Measurements from ENCODE around the gene PPME1.
A peak's percentile ranks its signal among the peaks of the same experiment; 100 is the strongest.

PPME1 gene

DNA sequence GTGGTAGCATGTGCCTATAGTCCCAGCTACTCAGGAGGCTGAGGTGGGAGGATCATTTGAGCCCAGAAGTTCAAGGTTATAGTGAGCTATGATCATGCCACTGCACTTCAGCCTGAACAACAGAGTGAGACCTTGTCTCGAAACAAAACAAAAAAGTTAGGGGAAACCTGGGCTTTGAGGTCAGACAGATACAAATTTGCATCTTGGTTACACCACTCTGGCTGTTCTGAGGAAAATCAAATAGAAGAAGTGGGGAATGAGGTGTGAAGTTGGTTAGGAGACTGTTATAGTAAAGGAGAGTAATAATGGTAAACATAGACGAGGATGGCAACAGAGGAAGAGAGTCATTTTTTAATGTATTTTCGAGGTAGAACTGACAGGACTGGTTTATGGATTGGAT, 62.6 kb downstream of the PPME1 start:
- DNase-seq = no peak

DNA sequence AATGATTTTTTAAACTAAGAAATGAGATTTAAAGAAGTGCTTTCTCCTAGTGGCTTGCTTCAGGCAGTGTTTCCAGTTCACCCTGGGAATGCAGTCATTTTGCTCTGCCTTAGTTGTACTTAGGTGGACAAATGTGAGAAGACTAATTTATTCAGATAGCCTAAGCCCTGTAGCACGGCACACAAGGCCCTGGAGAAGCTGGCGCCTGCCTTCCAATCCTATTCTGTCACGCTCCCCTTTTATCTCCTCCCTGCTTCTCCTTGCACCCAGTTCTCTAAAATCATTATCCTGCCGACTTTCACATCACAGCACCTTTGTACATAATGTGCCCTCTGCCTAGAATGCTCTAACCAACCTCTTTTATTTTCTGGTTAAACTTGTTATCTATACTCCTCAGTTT, 64.0 kb downstream of the PPME1 start:
- no peak for DNase-seq

DNA sequence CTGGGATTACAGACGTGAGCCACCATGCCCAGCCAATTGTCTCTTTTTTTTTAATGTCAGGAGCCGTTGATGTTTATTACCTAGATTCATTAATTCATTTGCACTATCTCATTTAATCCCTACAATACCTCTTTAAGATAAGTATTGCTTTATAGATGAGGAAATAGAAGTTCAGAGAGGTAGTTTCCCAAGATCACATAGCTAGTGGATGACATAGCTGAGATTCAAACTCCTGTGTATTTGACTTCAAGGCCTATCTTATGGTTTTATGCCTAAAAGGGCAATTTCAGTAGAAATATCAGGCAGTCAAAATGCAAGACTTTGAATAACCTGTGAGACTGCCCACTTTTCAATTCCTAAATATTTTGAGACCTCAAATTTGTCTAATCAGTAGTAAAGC, 66.5 kb downstream of the PPME1 start:
- no peak for DNase-seq

DNA sequence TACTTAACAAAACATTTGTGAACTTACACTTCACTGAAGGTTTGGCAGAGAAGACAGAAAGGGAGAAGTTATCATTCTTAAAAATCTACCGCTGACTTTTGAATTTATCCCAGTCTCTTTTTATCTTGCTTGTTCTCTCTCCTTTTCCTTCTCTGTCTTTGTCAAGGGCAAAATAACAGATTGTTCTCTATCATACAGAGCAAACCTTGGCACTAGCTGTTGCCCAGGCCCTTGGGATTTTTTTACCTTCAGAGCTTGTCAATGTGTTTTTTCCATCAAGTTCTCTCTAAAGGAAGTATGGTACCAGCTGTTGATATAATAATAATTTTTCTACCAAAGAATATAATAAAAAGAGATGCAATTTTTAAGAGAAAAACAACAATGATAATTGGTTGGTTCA, 67.2 kb downstream of the PPME1 start:
- no peak for DNase-seq

DNA sequence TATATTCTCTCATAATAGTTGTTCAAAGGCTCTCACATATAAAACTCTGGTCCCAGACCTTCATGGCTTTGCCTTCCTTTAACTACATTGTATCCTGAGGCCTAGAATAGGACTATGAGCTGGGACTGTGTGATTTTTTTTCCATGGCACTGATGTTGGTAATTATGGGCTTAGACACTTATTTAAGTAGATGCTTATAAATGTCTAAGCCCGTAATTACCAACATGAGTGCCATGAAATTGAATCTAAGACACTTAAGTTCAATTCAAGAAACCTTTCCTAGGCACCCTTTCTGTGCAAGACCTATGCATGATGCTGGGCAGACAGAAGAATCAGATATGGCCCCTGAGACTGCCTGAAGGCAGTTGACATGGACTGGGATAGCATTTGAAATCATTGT, 77.4 kb downstream of the PPME1 start:
- no peak for DNase-seq

DNA sequence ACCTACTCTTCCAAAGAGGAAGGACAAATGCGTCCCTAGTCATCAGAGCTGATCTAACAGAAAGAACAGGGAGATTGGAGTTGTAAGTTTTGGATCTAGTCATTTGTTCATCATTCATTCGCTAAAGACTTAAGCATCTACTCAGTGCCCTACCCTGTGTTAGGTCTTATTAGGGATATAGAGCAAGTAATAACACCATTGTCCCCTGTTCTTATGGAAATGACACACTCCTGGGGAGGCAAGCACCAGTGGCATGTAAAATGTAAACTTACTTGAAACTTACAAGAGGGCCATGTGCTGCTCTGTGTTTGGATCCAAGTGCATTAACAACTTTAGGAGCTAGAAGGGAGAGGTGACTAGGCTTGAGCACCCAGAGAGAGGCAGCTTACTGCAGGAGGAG, 78.4 kb downstream of the PPME1 start:
- DNase-seq = no peak

DNA sequence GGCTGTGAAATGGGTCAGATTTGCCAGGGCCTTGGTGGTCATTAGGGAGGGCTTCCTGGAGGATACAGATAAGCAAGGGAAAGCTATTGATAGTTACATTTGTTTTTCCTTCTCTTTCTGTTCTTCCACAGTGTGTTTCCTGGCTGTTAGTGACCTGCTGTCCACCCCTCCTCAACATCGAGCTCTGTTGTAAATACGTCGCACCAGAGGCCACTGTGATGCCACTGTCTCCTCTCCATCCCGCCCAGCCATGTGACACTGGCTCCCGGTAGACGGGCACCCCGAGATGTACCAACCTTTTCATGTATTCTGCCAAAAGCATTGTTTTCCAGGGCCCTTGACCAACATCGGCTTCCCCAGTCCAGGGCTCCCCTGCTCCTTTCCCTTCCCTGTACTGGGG, 82.3 kb downstream of the PPME1 start:
- no peak for DNase-seq

DNA sequence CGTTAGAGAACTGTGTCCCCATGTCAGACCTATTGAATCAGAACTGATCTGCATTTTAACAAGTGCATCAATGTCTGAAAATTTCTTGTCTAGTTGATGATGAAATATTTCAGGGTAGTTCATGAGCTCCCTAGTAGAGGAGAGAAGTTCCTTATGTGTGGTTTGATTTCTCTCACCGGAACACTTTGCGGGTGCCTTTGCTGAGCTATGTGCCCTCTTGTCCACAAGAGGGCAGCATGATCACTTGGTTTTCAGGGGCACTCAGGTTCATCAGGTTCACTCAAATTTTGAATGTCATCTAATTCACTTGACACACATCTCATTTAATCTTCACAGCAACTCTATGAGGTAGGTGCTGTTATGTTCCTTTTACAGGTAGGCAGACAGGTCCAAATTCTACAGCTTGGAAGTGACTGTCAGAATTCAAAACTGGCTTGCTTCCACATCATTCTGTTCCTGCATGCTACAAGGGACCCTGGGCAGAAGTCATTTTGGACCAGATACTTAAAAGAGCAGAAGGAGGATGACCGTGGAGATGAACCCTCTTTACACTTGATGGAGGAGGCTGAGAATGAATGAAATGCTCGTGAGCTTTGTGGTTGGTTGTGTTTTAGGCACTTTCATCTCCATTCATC, 84.8 kb downstream of the PPME1 start:
- DNase-seq = peak; percentile 57

DNA sequence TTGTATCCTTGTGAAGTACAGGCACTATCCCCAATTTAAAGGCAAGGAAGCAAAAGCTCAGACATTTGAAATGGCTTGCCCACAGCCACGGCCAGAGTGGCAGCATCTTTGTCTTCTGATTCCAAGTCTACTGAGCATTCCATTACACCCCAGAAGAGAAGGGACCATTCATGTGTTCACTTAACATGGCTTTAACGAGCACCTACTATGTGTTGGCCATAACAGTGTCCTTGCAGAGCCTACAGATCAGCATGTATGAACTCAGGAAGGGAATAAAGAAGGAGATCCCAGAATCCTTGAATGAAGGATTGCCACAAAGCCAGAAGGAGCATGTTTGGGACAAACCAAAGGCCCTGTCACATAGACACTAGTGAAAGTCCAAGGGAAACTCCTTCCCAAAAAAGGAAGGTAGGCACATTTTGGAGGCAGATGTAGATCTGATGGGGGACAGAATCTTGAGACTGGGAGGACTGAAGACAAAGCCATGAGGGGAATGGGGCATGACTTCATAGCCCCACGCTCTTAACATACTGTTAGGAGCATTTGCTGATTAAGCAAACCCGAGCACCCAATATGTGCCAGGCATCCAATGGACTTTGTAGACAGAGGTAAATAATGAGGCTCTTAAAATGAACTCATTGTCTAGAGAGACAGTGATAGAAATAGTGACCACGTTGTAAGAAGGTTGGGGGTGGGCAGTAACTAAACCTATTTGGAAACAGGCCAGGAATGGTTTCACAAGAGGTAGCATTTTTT, 85.5 kb downstream of the PPME1 start:
- no peak for DNase-seq

DNA sequence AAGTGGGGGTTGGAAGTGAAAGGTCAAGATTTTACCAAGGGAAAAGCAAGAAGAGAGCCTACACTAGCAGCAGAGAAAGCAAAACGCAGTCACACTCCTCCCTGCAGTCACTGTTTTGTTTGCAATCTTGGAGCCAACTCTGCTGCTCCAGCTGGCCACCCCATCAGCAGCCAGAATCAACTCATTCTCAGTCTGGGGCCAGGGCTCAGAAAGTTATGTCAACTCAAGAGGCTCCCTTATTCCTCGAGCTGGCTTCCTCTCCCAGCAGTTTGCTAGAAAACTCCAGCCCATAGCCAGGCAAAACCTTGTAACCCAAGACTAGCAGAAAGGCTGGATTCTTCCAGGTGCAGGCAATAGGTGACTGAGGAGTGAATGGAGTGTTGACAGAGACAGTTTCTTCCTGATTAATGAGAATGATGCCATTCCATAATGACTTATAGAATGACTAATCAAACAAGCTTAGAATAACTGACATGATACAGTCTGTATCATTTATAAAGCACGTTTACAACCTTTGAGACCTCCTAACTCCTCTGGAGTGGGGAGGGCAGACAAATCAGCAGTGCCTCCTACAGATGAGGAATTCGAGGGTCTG, 87.0 kb downstream of the PPME1 start:
- DNase-seq = no peak

DNA sequence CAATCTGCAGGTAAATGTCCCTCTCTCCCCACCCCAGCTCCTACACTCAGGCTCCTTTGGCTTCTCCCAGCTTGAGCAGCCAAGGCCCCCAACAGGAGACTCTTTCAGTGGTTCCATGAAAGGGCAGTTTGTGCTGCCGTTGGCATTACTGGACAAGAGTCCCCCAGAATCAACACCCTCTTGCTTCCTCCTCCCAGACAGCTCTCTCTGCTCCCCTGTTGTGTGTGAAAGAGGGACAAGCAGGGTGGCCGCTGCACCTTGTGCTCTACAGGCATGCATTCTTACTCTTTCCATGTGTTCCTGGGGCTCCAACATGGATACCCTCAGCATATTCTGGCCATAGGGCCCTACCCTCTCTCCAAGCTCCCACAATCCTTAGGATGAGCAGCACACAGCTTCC, 91.6 kb downstream of the PPME1 start:
- no peak for DNase-seq

DNA sequence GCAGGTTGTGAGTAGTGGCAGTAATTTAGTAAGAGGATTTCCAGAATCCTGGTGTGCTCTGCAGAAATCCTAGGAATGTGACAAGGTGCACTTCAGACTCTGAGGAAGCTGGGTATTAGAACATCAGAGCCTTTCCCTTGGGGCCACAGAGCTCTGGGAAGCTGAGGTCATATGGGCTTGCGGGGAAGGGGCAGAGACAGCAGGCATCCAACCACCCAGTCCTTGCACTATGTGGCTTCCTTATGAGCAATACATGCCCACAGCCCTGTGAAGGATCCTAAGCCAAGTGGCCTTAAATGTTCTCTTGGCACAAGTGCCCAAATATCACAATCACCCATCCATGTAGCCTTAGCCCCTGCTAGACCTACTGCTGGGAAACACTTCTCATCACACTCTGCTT, 94.2 kb downstream of the PPME1 start:
- no peak for DNase-seq

DNA sequence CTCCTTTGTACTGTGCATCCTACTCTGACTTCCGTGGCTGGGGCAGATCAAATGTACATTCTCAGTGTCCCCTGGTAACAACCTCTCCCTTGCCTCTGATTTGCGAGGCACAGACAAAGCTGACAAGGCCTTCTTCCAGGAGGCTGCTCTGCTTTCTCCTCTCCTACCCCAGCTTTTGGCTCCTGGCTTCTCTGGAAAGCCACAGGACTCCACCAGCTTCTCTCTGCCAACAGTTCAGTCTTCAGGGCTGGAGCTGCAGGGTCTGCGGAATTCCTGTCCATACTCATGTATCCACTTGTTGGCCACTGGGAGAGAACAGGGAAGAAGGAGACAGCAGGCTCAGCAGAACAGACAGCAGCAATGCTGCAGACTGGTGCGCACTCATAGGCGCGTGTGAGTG, 95.9 kb downstream of the PPME1 start:
- DNase-seq = no peak

DNA sequence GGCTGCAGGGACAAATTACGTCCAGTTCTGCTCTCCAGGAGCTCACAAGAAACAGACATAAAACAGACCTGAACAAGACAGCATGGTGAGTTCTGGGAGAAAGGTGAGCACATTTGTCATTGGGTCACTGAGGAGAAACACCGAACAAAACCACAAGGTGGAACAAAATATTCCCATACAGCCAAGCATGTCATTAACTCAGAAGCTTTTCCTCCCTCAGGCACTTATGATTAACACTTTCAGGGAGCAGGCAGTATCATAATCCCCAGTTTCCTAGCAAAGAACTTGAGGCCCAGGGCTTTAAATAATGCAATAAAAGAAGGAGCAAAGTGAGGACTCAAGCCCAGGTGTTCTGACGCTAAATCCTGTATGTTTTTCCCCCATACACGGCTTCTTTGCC, 97.4 kb downstream of the PPME1 start:
- DNase-seq = no peak

DNA sequence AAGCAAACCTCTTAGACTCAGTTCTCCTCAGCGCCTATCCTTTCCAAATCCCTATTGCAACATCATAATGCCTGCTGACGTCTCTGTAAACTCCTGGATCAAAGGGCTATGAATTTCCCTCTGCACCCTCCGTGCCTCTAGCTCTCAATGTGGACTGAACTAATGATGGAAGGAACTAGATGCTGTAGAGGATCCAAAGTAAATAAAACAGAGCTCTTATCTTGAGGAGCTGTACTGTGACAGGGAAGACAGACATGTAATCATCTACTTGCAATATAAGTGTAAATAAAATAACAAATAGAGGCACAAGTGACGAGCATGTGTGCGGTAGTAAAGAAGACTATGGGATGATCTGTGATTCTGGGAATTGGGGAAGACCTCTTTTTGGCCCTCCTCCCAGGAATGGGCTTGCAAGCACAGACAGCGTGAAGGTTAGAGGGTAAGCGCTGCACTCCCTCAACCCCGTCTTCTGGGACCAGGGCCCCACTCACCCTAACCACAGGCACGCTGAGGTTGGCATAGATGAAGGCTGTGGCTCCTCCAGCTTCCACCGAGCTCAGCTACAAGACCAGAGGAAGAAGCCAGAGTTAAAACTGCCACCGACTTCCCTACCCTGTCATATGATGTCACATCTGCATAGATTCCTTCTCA, 98.2 kb downstream of the PPME1 start:
- peak; percentile 20 for DNase-seq

DNA sequence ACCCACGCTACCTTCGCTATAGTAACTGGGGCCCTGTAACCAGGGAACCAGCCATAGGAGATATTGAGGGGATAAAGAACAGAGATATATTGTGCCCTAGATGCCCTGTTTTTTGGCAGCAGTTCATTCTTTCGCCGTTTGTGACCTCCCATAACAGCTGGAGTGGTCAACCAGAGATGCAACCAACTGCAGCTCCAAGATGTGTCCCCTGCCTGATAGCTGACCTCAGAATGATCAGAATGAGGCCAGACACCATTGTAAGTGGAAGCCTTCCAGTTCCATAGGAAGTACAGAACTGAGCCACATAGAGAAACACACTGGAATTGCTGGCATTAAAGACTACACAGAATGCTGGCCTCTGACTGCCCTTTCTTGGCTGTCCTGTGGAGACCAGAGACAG, 101.2 kb downstream of the PPME1 start:
- no peak for DNase-seq

DNA sequence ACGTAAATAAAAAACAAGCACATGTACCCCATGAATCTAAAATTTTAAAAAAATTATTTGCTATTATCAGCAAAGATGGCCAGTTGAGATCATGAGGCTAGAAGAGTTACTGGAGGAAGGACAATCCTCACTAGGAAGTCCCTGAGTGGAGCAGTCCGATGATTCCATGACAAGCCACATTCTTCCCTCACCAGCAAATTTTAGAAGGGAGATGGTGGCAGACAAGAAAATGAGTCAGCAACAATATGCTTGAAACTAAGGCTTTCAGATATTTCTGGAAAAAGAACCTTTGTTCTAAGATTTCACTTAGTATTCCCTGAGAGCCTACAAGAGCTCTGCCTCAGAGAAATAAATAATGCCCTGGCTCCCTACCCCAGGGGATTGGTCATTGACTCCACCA, 105.5 kb downstream of the PPME1 start:
- no peak for DNase-seq

DNA sequence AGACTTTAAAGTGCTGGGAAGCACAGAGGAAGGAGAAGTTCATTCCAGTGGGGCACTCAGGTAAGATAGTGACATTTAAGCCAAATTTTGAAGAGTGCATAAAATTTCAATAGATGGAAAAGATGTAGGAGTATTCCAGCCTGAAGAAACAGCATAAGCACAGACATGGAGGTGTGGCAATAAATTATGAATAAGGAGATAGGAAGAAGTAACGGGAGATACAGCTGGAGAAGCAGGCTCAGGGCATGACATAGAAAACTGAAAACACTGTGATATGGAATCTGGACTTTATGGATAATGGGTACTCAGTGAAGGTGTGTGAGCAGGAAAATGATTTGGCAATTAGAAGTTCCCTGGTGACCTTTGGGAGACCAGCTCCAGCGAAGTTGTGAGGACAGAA, 107.0 kb downstream of the PPME1 start:
- DNase-seq = no peak

DNA sequence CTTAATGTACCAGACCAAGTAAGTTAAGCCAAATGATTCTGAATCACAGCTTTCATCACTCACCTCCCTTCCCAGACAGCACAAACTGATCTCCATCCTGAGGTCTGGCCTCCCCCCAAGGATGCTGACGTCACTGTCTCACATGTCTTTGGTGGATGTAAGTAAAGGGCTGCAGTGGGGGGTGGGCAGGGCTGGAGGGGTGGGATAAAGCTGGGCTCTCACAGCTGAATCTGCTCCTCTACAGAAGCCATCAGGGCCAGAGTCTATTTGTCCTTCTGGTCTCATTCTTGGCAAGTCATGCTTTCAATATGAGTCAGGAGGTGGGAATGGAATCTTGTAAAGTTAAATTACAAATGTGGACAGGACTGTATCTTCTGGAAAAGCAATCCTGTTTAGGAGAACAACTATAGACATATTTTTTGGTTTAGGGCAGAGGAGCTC, 107.7 kb downstream of the PPME1 start:
- DNase-seq = no peak

DNA sequence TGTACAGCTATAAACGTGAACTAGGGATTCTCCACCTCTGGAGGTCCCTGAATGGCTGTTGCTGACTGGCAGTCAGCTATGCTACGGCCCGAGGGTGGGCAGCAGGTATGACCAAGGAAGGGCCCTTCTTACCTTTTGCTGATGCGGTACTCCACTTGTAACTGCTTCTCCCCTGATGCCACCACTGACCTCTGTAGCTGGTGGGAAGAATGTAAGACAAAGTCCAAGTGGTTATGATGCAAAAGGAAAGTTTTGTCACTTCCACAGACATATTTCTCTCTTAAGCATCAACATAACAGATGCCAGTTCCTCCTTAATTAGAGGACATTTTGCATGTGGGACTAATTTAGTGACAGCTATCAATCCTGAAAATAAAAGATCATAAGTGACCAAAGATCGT, 108.2 kb downstream of the PPME1 start:
- DNase-seq = no peak

DNA sequence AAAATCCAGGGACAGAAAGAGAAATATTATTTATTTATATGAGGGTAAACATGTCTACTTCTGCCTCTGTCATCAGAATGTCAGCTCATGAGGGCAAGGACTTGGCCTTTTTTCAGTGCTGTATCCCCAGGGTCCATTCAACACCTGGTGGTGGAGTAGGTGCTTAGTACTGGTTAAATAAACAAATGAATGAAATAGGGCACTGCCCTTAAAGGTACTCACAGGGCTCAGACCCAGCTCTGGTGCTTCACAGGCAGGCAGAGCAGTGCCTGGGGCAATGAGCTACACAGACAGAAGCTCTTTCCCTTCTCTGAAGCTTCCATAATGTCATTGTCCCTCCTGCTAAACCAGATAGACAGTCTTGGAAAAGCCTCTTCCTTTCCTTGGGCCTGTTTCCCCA, 109.4 kb downstream of the PPME1 start:
- DNase-seq = no peak

DNA sequence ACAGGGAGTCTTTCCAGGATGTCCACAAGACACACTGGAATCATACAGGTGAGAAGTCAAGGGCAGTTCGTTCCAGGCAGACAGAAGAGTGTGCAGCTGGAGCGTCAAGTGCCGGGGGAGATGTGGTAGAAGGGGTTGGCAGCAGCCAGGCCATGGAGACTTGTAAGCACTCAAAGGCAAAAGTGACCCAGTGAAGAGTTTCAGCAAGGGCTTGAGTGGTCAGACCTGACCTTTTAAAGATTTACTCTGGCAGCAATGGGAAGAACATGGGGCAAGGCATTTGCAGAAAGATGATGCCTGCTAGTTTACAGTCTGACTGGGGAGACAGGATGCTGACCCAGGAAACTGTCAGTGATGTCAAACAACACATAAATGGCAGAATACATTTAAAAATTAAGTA, 111.3 kb downstream of the PPME1 start:
- no peak for DNase-seq

DNA sequence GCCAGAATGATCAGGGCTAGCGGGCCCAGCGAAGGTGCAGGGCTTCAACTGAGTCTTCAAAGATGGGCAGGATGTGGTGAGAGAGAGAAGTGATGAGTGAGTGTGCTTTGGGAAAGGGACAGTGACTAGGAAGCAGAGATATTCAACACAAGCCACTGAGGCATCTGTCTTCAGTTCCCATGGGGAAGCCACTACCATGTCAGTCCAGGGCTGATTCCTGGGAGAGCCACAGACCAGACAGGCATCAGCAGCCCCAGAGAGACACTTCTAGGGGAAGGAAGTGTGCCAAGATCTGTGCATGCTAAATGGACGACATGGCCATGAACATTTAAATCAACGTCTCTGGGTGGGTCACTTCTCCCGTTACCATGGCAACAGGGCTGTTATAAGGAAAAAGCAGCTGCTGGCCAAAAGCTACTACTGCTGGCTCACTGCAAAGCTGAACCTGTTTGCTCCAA, 111.9 kb downstream of the PPME1 start:
- no peak for DNase-seq

DNA sequence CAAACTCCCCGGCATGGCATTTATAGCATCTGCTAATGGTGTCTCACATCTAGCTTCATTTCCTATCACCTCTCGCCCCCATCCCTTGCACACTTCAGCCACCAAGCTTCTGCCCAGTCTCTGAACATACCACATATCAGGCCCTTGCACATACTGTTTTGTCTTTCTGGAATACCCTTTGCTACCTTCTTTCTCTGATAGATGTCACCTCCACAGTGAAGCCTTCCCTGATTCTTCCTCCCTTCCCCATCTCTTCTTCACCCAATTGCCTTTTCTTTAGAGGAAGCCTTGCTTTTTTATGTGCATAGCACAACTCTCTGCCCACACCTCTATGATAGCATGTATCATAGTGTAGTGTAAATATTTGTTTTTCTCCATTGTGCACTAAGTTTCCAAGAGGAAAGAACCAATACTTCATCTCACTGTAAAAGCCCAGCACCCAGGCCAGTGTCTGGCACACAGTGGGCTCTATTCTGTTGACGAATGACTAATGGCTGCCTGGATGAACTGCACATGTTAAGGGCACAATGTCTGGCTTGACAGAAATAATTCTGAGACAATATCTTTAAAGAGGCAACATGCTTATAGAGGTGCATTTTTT, 112.6 kb downstream of the PPME1 start:
- DNase-seq = no peak
